ENCODE data around the gene PACRG. TPM values are rescaled to one million over a fixed set of nuclear protein-coding genes. Genes with fewer than 3 reads are reported as not detected.

Gene PACRG
- total and polyA plus RNA-seq, 9 donors, result 2.5 to 33.1 (median 3.8) TPM

DNA sequence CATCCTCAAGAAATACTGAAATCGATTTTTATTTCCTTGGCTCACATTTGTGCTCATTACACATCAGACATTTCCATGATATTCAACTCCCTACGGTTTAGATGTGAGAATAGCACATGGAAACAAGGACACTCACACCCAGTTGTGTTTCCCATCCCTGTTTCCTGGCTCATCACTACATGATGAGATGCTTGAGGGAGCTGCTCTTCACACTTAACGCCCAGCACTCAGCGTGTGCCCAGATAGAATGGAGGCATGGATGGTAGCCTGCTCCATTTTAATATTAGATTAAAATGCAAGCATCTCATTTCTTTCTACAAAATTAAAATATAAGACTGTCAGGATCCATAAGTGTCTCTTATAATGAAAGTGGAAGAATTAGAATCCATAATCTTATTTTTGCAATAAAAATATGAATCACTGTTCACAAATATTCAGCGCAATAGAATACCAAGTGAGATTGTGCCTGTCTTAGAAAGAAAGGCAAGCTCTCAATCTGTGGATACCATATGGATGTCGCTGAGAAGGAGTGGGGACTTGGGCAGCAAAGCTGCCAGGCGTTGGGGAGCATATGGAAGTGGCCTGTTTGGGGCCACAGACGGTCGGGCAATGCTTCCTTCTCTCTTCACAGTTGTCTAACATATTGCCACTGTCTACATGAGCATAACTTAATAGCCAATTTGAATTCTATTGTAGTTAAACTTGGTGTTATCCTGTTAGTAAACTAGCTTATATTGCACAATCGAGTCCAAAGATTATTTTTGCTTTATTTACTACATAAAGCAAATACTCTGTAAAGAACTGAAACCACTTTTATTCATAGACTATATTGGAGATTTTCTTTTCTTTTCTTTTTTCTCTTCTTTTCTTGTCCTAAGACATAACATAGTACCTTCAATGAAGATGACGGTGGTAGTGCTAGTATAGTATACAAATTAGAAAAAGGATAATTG is 479.9 kb downstream of the PACRG start:
- Histone ChIP-seq H3K4me1 (ENCODE audit: insufficient read depth) (no peaks in the 10 kb centered on the region), H3K36me3 (no peaks in the 10 kb centered on the region), H3K27me3 (no peaks in the 10 kb centered on the region), H3K9me3 (no peaks in the 10 kb centered on the region), H3K4me3 (no peak overlapping the region), H3K27ac (no peak overlapping the region)
- DNase-seq, result no peak
- WGBS, 3 donors, result 86 to 91% (median 90%) methylated on average over 11 of the region's 11 CpGs
- intact Hi-C loops (cut with DNase I), result no loop called here
- TF ChIP-seq POLR2A (IDR thresholded peaks at IDR 0.05) (no peak), EP300 (IDR thresholded peaks at IDR 0.05) (no peak)
- TF ChIP-seq, protein P1, sequence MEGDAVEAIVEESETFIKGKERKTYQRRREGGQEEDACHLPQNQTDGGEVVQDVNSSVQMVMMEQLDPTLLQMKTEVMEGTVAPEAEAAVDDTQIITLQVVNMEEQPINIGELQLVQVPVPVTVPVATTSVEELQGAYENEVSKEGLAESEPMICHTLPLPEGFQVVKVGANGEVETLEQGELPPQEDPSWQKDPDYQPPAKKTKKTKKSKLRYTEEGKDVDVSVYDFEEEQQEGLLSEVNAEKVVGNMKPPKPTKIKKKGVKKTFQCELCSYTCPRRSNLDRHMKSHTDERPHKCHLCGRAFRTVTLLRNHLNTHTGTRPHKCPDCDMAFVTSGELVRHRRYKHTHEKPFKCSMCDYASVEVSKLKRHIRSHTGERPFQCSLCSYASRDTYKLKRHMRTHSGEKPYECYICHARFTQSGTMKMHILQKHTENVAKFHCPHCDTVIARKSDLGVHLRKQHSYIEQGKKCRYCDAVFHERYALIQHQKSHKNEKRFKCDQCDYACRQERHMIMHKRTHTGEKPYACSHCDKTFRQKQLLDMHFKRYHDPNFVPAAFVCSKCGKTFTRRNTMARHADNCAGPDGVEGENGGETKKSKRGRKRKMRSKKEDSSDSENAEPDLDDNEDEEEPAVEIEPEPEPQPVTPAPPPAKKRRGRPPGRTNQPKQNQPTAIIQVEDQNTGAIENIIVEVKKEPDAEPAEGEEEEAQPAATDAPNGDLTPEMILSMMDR (IDR thresholded peaks at IDR 0.05), result no peak

DNA sequence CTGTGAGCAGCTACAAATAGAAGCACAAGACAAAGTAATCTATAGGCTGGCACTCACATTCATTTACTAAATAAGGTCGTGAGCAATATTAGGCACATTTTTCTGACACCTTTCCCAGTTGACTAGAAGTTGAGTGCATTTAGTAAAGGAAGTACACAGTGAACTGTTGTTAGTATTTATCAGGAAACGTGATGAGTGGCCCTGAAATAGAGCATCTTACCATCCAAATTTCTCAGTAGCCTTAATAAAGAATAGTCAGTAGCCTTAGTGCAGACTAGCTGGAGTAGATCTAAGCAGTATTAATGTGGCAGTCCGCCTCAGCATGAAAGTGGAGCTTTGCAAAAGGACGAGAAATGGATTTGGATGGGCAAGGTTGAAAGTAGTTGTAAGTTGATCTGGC is 481.2 kb downstream of the PACRG start:
- no peak overlapping the region for H3K4me3 ChIP-seq
- TF ChIP-seq EP300 (IDR thresholded peaks at IDR 0.05) (no peak), POLR2A (IDR thresholded peaks at IDR 0.05) (no peak)
- TF ChIP-seq, protein P1 (IDR thresholded peaks at IDR 0.05), result no peak
- WGBS, 3 donors, result 53 to 65% (median 65%) methylated on average over 4 of the region's 4 CpGs
- intact Hi-C loops (cut with DNase I), result no loop called here
- H3K36me3 ChIP-seq, result no peaks in the 10 kb centered on the region
- no peak overlapping the region for H3K27ac ChIP-seq
- H3K4me1 ChIP-seq (ENCODE audit: insufficient read depth), result no peaks in the 10 kb centered on the region
- no peaks in the 10 kb centered on the region for H3K27me3 ChIP-seq
- no peak for DNase-seq
- no peaks in the 10 kb centered on the region for H3K9me3 ChIP-seq

GRCh38 chr6:163212123-163212522 is 484.3 kb downstream of the PACRG start:
- intact Hi-C loops (cut with DNase I), result no loop called here
- Histone ChIP-seq H3K4me3 (no peak overlapping the region), H3K9me3 (no peaks in the 10 kb centered on the region), H3K36me3 (no peaks in the 10 kb centered on the region), H3K27ac (no peak overlapping the region), H3K4me1 (ENCODE audit: insufficient read depth) (no peaks in the 10 kb centered on the region), H3K27me3 (no peaks in the 10 kb centered on the region)
- DNase-seq, result no peak
- 94 to 100% (median 97%) methylated on average over 1 of the region's 1 CpG for WGBS, 3 donors
- TF ChIP-seq EP300 (IDR thresholded peaks at IDR 0.05), result no peak
- no peak for TF ChIP-seq POLR2A (IDR thresholded peaks at IDR 0.05)
- TF ChIP-seq, protein P1 (IDR thresholded peaks at IDR 0.05), result no peak

DNA sequence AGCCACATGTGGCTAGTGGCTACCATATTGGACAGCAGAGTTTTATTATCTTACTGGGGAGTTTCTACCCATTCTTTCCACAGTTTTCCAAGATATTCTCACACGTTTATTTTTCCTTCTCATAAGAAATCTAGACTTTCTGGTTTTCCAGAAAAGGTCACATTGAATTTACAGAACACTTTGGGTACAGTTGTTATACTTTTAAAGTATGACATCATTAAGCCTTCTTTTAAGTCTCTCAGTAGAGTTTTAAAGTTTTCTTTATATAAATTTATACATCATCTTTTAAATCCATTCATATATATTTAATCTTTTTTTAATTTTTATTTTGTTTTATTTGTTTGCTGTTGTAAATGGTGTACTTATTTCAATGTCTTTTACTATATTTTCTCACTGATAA is 486.5 kb downstream of the PACRG start:
- WGBS, 3 donors, result 81 to 84% (median 83%) methylated on average over 1 of the region's 1 CpG
- intact Hi-C loops (cut with DNase I), result no loop called here

GRCh38 chr6:163218361-163218894 is 490.7 kb downstream of the PACRG start:
- Histone ChIP-seq H3K27me3 (no peaks in the 10 kb centered on the region), H3K36me3 (no peaks in the 10 kb centered on the region), H3K4me3 (no peak overlapping the region), H3K9me3 (no peaks in the 10 kb centered on the region), H3K4me1 (ENCODE audit: insufficient read depth) (no peaks in the 10 kb centered on the region), H3K27ac (no peak overlapping the region)
- TF ChIP-seq, protein P1 (IDR thresholded peaks at IDR 0.05), result no peak
- TF ChIP-seq POLR2A (IDR thresholded peaks at IDR 0.05) (no peak), EP300 (IDR thresholded peaks at IDR 0.05) (no peak)
- no peak for DNase-seq
- 80 to 86% (median 84%) methylated on average over 5 of the region's 5 CpGs for WGBS, 3 donors
- intact Hi-C loops (cut with DNase I), result no loop called here

More for the DNA sequence above, 486.5 kb downstream of the PACRG start:
- Histone ChIP-seq H3K27ac (no peak overlapping the region), H3K4me3 (no peak overlapping the region), H3K4me1 (ENCODE audit: insufficient read depth) (no peaks in the 10 kb centered on the region), H3K36me3 (no peaks in the 10 kb centered on the region), H3K9me3 (no peaks in the 10 kb centered on the region), H3K27me3 (no peaks in the 10 kb centered on the region)
- no peak for DNase-seq
- TF ChIP-seq POLR2A (IDR thresholded peaks at IDR 0.05) (no peak), EP300 (IDR thresholded peaks at IDR 0.05) (no peak)

Data from ovary (tissue), 9 donors.